ENCODE measurements around the gene KCND2. TPM values are rescaled to one million over a fixed set of nuclear protein-coding genes. Genes with fewer than 3 reads are reported as not detected.

KCND2 gene
- total and polyA plus RNA-seq, 3 donors from 2014 or later = 3.8 to 6.1 (median 5.1) TPM

DNA sequence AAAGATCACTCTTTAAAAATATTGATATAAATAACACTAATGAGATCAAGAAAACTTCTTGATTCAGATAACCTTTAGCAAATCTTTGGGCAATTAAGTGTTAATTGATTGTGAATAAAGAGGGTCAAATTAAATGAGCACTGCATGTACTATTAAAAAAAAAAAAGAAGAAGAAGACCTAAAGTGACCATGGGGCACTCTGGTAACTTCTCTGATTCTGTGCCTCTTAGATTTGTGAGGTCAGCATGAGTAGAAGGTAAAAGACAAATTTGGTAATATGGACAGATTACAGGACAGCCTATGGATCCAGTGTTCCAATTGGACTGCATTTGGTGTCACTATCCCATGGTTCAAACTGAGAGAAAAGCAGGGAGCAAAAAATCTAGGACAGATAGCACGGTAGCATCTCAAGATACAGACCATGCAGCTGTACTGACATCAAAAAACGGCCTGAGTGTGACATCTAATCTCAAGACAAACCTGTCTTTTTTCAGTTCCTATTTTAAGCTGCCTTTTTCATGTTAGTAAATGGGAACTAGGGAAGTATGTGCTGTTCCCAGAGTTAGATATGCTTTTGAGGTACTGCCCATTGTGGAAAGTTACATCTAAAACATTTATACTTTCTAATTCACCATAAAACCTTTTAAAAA, 128.0 kb downstream of the KCND2 start:
- TF ChIP-seq POLR2A (IDR thresholded peaks at IDR 0.05) = no peak
- TF ChIP-seq, protein P1, sequence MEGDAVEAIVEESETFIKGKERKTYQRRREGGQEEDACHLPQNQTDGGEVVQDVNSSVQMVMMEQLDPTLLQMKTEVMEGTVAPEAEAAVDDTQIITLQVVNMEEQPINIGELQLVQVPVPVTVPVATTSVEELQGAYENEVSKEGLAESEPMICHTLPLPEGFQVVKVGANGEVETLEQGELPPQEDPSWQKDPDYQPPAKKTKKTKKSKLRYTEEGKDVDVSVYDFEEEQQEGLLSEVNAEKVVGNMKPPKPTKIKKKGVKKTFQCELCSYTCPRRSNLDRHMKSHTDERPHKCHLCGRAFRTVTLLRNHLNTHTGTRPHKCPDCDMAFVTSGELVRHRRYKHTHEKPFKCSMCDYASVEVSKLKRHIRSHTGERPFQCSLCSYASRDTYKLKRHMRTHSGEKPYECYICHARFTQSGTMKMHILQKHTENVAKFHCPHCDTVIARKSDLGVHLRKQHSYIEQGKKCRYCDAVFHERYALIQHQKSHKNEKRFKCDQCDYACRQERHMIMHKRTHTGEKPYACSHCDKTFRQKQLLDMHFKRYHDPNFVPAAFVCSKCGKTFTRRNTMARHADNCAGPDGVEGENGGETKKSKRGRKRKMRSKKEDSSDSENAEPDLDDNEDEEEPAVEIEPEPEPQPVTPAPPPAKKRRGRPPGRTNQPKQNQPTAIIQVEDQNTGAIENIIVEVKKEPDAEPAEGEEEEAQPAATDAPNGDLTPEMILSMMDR (IDR thresholded peaks at IDR 0.05) = no peak
- intact Hi-C loops (cut with DNase I; ENCODE audit: low total_unique reads) = no loop called here
- H3K27me3 ChIP-seq = no peaks in the 10 kb centered on the region
- H3K4me1 ChIP-seq = no peaks in the 10 kb centered on the region
- 33 to 34% methylated on average over 2 of the region's 2 CpGs for WGBS, 2 donors
- H3K9me3 ChIP-seq = no peaks in the 10 kb centered on the region
- no peak overlapping the region for H3K27ac ChIP-seq
- H3K36me3 ChIP-seq (ENCODE audit: low read depth, missing control alignments) = no peaks in the 10 kb centered on the region
- H3K4me3 ChIP-seq = no peak overlapping the region
- DNase-seq = no peak

DNA sequence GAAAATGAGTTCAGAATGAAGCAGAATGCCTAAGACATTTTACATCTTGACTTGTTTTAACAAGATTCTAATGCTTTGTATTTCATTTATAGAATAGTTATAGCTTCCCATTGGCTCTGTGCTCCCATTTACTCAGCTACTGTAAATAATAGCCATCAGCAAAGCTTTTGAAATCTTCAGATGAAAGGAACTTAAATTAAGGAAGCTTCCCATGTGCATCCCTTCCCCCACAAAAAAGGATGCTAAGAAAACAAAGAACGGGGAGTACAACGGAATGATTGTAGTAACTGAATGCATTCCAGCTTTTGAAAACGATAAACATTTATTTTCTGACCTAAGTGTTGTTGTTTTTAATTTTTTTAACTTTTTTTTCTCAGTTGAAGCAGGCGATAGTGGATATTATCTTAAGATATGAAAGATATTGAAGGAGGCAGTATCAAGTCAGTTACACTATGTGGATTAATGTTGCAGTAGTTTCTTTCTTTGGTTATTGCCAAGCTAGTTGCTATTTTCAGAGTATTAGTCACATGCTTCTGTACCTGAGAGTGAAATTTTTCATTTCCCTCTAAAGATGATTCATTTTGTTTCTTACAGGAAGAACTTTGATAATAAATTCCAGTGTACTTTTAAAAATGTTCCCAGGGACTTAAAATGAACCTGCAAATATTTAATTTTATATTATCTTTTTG, 129.2 kb downstream of the KCND2 start:
- no peaks in the 10 kb centered on the region for H3K4me1 ChIP-seq

DNA sequence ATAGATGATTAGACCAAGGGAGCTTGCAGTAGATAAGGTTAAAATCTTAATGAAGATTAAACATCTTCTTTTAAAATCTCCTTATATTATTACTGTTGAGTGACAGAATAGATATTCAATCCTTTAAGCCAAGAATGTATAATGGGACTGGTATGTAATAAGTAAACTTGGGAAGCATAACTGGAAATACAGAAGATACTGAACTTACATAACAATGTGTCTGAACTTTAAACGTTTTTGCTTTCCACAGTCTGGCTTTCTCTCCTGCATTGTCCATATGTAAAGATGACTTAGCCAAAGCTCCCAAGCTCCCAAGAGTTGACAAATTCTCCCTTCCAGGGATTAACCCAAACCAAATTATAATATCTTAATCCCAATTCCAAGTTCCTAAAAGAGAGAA, 129.8 kb downstream of the KCND2 start:
- Histone ChIP-seq H3K4me1 (no peaks in the 10 kb centered on the region), H3K27me3 (no peaks in the 10 kb centered on the region), H3K36me3 (ENCODE audit: low read depth, missing control alignments) (no peaks in the 10 kb centered on the region), H3K9me3 (no peaks in the 10 kb centered on the region), H3K4me3 (no peak overlapping the region), H3K27ac (no peak overlapping the region)
- WGBS, 2 donors = 33 to 35% methylated on average over 1 of the region's 1 CpG
- TF ChIP-seq POLR2A (IDR thresholded peaks at IDR 0.05) = no peak
- TF ChIP-seq, protein P1 (IDR thresholded peaks at IDR 0.05) = no peak
- intact Hi-C loops (cut with DNase I; ENCODE audit: low total_unique reads) = no loop called here
- DNase-seq = no peak

More for the DNA sequence above, 129.2 kb downstream of the KCND2 start:
- H3K27me3 ChIP-seq = no peaks in the 10 kb centered on the region
- no peaks in the 10 kb centered on the region for H3K9me3 ChIP-seq
- no peaks in the 10 kb centered on the region for H3K36me3 ChIP-seq (ENCODE audit: low read depth, missing control alignments)
- no peak overlapping the region for H3K27ac ChIP-seq
- H3K4me3 ChIP-seq = no peak overlapping the region
- TF ChIP-seq, protein P1 (IDR thresholded peaks at IDR 0.05) = no peak
- no peak for TF ChIP-seq POLR2A (IDR thresholded peaks at IDR 0.05)
- intact Hi-C loops (cut with DNase I; ENCODE audit: low total_unique reads) = no loop called here
- DNase-seq = no peak
- WGBS, 2 donors = 28 to 35% methylated on average over 4 of the region's 4 CpGs

DNA sequence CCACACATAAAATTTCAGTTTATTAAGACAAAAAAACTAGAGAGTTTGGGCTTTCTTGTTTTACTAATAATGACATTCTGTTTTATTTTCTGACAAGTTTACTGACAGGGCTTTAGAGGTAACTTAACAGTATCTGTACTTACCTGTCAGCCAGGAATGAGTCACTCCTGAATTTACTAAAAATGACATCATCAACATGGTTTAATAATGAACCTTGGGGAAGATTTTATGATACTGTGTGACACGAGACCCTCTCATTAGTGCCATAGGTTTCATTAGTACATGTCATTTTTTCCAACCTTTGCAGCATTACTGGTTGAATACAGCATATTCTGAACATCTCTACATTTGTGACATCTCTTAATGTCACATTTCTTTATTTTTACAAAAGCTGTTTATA, 131.1 kb downstream of the KCND2 start:
- TF ChIP-seq, protein P1 (IDR thresholded peaks at IDR 0.05) = no peak
- no peak for TF ChIP-seq POLR2A (IDR thresholded peaks at IDR 0.05)
- intact Hi-C loops (cut with DNase I; ENCODE audit: low total_unique reads) = no loop called here
- H3K9me3 ChIP-seq = no peaks in the 10 kb centered on the region
- H3K36me3 ChIP-seq (ENCODE audit: low read depth, missing control alignments) = no peaks in the 10 kb centered on the region
- no peak overlapping the region for H3K4me3 ChIP-seq
- no peak overlapping the region for H3K27ac ChIP-seq
- H3K4me1 ChIP-seq = no peaks in the 10 kb centered on the region
- no peak for DNase-seq
- H3K27me3 ChIP-seq = no peaks in the 10 kb centered on the region
- 86 to 98% methylated on average over 1 of the region's 1 CpG for WGBS, 2 donors

DNA sequence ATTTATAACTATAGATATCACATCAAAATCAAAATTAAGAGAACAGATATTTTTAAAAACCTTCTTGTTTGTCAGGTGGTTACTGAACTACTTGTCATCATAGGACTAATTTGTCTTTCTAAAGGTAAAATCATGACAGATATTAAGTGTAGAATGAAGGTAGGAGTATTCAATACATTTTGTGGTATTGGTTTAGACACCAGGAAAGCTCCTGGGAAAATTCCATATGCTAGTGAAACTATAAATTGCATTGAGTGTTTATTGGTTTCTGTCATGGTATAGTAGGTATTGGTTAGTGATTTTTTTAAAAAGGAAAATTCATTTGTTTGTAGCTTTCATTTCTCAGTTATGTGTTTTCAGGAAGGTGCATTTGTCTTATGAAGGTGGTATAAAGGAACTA, 132.7 kb downstream of the KCND2 start:
- H3K27ac ChIP-seq = no peak overlapping the region
- no peaks in the 10 kb centered on the region for H3K36me3 ChIP-seq (ENCODE audit: low read depth, missing control alignments)
- DNase-seq = no peak
- intact Hi-C loops (cut with DNase I; ENCODE audit: low total_unique reads) = no loop called here
- H3K4me3 ChIP-seq = no peak overlapping the region
- H3K9me3 ChIP-seq = no peaks in the 10 kb centered on the region
- TF ChIP-seq, protein P1 (IDR thresholded peaks at IDR 0.05) = no peak
- no peak for TF ChIP-seq POLR2A (IDR thresholded peaks at IDR 0.05)
- H3K4me1 ChIP-seq = no peaks in the 10 kb centered on the region
- H3K27me3 ChIP-seq = no peaks in the 10 kb centered on the region

Data from testis (tissue), 3 donors.